Measurements from ENCODE around the gene POC5.

DNA sequence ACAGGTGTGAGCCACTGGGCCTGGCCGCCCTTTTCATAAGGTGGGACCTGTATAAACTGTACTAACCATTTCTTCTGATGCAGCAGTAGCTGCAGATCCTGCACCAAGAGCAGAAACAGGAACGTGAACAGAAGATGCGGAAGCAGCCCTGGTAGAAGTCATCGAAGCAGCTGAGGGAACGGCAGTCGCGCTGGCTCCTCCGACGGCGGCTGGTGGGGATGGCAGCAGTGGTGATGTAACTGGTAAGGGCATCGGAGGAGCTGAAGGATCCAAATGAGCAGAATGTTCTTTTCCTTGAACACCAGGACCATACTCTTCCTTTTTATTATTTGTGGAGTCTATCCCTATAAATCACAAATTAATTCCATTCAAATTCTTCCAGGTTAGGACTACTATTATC is 32.1 kb downstream of the POC5 start:
- TF ChIP-seq, protein P1, sequence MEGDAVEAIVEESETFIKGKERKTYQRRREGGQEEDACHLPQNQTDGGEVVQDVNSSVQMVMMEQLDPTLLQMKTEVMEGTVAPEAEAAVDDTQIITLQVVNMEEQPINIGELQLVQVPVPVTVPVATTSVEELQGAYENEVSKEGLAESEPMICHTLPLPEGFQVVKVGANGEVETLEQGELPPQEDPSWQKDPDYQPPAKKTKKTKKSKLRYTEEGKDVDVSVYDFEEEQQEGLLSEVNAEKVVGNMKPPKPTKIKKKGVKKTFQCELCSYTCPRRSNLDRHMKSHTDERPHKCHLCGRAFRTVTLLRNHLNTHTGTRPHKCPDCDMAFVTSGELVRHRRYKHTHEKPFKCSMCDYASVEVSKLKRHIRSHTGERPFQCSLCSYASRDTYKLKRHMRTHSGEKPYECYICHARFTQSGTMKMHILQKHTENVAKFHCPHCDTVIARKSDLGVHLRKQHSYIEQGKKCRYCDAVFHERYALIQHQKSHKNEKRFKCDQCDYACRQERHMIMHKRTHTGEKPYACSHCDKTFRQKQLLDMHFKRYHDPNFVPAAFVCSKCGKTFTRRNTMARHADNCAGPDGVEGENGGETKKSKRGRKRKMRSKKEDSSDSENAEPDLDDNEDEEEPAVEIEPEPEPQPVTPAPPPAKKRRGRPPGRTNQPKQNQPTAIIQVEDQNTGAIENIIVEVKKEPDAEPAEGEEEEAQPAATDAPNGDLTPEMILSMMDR (IDR thresholded peaks at IDR 0.05) = no peak
- TF ChIP-seq JUN (IDR thresholded peaks at IDR 0.05) (no peak), RAD21 (conservative IDR thresholded peaks at IDR 0.05 in 1 of 2, IDR thresholded peaks at IDR 0.05 in 1 of 2) (no peak), POLR2A (IDR thresholded peaks at IDR 0.05; ENCODE audit: low read length) (no peak), CHD4 (IDR thresholded peaks at IDR 0.05; ENCODE audit: borderline replicate concordance) (no peak), CBX8 (IDR thresholded peaks at IDR 0.05) (no peak)
- TF ChIP-seq, protein P2, sequence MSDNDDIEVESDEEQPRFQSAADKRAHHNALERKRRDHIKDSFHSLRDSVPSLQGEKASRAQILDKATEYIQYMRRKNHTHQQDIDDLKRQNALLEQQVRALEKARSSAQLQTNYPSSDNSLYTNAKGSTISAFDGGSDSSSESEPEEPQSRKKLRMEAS (IDR thresholded peaks at IDR 0.05) = no peak
